H9 (cell line): Measurements from ENCODE around the gene SLC41A1. TPM values are rescaled to one million over a fixed set of nuclear protein-coding genes. Genes with fewer than 3 reads are reported as not detected.

ENCODE experiments used
- DNase-seq: peaks from one replicate; pipeline ENCODE4 v3.0.0-alpha.2; 2017
- H2AFZ ChIP-seq: one replicate; pipeline ENCODE4 v1.6.1; 2013; ENCODE audit warnings: mild to moderate bottlenecking, low read length, control low read depth, moderate library complexity
- H2AK5ac ChIP-seq: 2 replicates; pipeline ENCODE4 v1.6.1; 2013; ENCODE audit warnings: low read length, control low read depth, mixed read lengths; ENCODE audit not compliant: insufficient read length
- H2BK120ac ChIP-seq: one replicate; pipeline ENCODE4 v1.6.1; 2013; ENCODE audit warnings: low read depth, mild to moderate bottlenecking, low read length, control low read depth, inconsistent platforms; ENCODE audit not compliant: poor library complexity, severe bottlenecking
- H2BK12ac ChIP-seq: 2 replicates; pipeline ENCODE4 v1.6.1; 2013; ENCODE audit warnings: low read length, control low read depth, mixed read lengths, low read depth; ENCODE audit not compliant: insufficient read length
- H2BK15ac ChIP-seq: 2 replicates; pipeline ENCODE4 v1.6.1; 2013; ENCODE audit warnings: low read depth, low read length, control low read depth
- H2BK20ac ChIP-seq: one replicate; pipeline ENCODE4 v1.6.1; 2013; ENCODE audit warnings: low read depth, mild to moderate bottlenecking, low read length, control low read depth, inconsistent platforms; ENCODE audit not compliant: poor library complexity, severe bottlenecking
- H2BK5ac ChIP-seq: 2 replicates; pipeline ENCODE4 v1.6.1; 2013; ENCODE audit warnings: low read length, control low read depth, mixed read lengths; ENCODE audit not compliant: insufficient read length
- H3K14ac ChIP-seq: 2 replicates; pipeline ENCODE4 v1.6.1; 2013; ENCODE audit warnings: low read length, control low read depth; ENCODE audit not compliant: insufficient read depth
- H3K18ac ChIP-seq: 2 replicates; pipeline ENCODE4 v1.6.1; 2013; ENCODE audit warnings: low read depth, mild to moderate bottlenecking, mixed read lengths, low read length, control low read depth; ENCODE audit not compliant: insufficient read length
- H3K23ac ChIP-seq: 2 replicates; pipeline ENCODE4 v1.6.1; 2013; ENCODE audit warnings: low read length, control low read depth, mixed read lengths, low read depth; ENCODE audit not compliant: insufficient read length
- H3K23me2 ChIP-seq: 2 replicates; pipeline ENCODE4 v1.6.1; 2013; ENCODE audit warnings: low read depth, mild to moderate bottlenecking, mixed read lengths, low read length, control low read depth; ENCODE audit not compliant: insufficient read length, poor library complexity, severe bottlenecking
- H3K27ac ChIP-seq: 2 replicates; pipeline ENCODE4 v1.5.1; 2013; ENCODE audit warnings: low read length, control low read depth, mixed read lengths, low read depth; ENCODE audit not compliant: insufficient read length
- H3K27me3 ChIP-seq: 2 replicates; pipeline ENCODE4 v1.6.1; 2013; ENCODE audit warnings: low read length, control low read depth, inconsistent platforms; ENCODE audit not compliant: insufficient read depth
- H3K4ac ChIP-seq: 2 replicates; pipeline ENCODE4 v1.6.1; 2013; ENCODE audit warnings: low read depth, mild to moderate bottlenecking, control low read depth, inconsistent platforms, low read length, moderate library complexity
- H3K4me1 ChIP-seq: 2 replicates; pipeline ENCODE4 v1.6.1; 2013; ENCODE audit warnings: low read length, control low read depth, inconsistent platforms; ENCODE audit not compliant: insufficient read depth
- H3K4me2 ChIP-seq: 2 replicates; pipeline ENCODE4 v1.6.1; 2013; ENCODE audit warnings: low read length, control low read depth, mixed read lengths; ENCODE audit not compliant: insufficient read length, insufficient read depth
- H3K56ac ChIP-seq: 2 replicates; pipeline ENCODE4 v1.6.1; 2013; ENCODE audit warnings: low read depth, mild to moderate bottlenecking, mixed read lengths, low read length, control low read depth; ENCODE audit not compliant: insufficient read length
- H3K79me1 ChIP-seq: 2 replicates; pipeline ENCODE4 v1.6.1; 2013; ENCODE audit warnings: low read depth, mild to moderate bottlenecking, moderate library complexity, low read length, control low read depth, inconsistent platforms; ENCODE audit not compliant: insufficient read depth, poor library complexity, severe bottlenecking
- H3K79me2 ChIP-seq: 2 replicates; pipeline ENCODE4 v1.6.1; 2013; ENCODE audit warnings: low read length, control low read depth, inconsistent platforms; ENCODE audit not compliant: insufficient read depth
- H3K9ac ChIP-seq: 2 replicates; pipeline ENCODE4 v1.6.1; 2013; ENCODE audit warnings: low read length, control low read depth, mixed read lengths; ENCODE audit not compliant: insufficient read length; ENCODE audit errors: extremely low read depth
- H3K9me3 ChIP-seq: one replicate; pipeline ENCODE4 v1.6.1; 2013; ENCODE audit warnings: low read depth, low read length, inconsistent platforms; ENCODE audit not compliant: control insufficient read depth
- H3T11ph ChIP-seq: one replicate; pipeline ENCODE4 v1.6.1; 2013; ENCODE audit warnings: mild to moderate bottlenecking, low read length, control low read depth, inconsistent platforms
- H4K20me1 ChIP-seq: one replicate; pipeline ENCODE4 v1.6.1; 2013; ENCODE audit not compliant: control insufficient read depth, insufficient read length, insufficient read depth
- H4K5ac ChIP-seq: 2 replicates; pipeline ENCODE4 v1.6.1; 2013; ENCODE audit warnings: low read depth, mild to moderate bottlenecking, mixed read lengths, low read length, control low read depth; ENCODE audit not compliant: insufficient read length
- H4K8ac ChIP-seq: replicated peaks from 2 replicates; pipeline ENCODE4 v1.6.1; 2013; ENCODE audit warnings: low read length, control low read depth, mixed read lengths, low read depth; ENCODE audit not compliant: insufficient read length
- H4K91ac ChIP-seq: 2 replicates; pipeline ENCODE4 v1.6.1; 2013; ENCODE audit warnings: low read depth, mild to moderate bottlenecking, moderate library complexity, mixed read lengths, low read length, control low read depth; ENCODE audit not compliant: insufficient read length
- H3K27ac Mint-ChIP-seq, 3 experiments: 2 replicates in 2 of 3; 3 replicates in 1 of 3; pipeline ENCODE4 v1.8.0; 2020 to 2021; ENCODE audit warnings: mixed read lengths in 3 of 3, mild to moderate bottlenecking in 1 of 3, moderate library complexity in 1 of 3
- H3K27me3 Mint-ChIP-seq: 2 replicates; pipeline ENCODE4 v1.8.0; 2021; ENCODE audit warnings: low read depth, mild to moderate bottlenecking, moderate library complexity, mixed read lengths
- H3K36me3 Mint-ChIP-seq, 3 experiments: 2 replicates in 2 of 3; 3 replicates in 1 of 3; pipeline ENCODE4 v1.8.0; 2020 to 2021; ENCODE audit warnings: low read depth in 3 of 3, mixed read lengths in 3 of 3; ENCODE audit not compliant: insufficient read depth in 1 of 3
- H3K4me1 Mint-ChIP-seq, 2 experiments: 2 replicates each; pipeline ENCODE4 v1.8.0; 2020; ENCODE audit warnings: mixed read lengths in 2 of 2
- H3K4me3 Mint-ChIP-seq, 2 experiments: 2 replicates in 1 of 2; 3 replicates in 1 of 2; pipeline ENCODE4 v1.8.0; 2020 to 2021; ENCODE audit warnings: mild to moderate bottlenecking in 2 of 2, mixed read lengths in 2 of 2, moderate library complexity in 1 of 2
- H3K9me3 Mint-ChIP-seq, 2 experiments: 2 replicates in 1 of 2; 3 replicates in 1 of 2; pipeline ENCODE4 v1.8.0; 2020; ENCODE audit warnings: mild to moderate bottlenecking in 2 of 2, mixed read lengths in 2 of 2, moderate library complexity in 1 of 2
- WGBS: extraction: QIAGEN DNeasy Blood & Tissue Kit; methylation state at CpG from one replicate; pipeline ENCODE4 v1.1.7; 2013; ENCODE audit warnings: missing lambda C conversion rate, low lambda C conversion rate, mixed read lengths; ENCODE audit not compliant: insufficient read length; ENCODE audit errors: extremely low coverage; 5-methylcytosine and 5-hydroxymethylcytosine counted together
- total RNA-seq: library from RNA; stranded (reverse); gene quantifications from 2 replicates; pipeline ENCODE4 v1.2.1, GENCODE V29; 2021
- TF ChIP-seq, protein P1 (sequence below): fragments of 200-600 bp; sonication (generic); conservative IDR thresholded peaks from 3 replicates; pipeline ENCODE4 v1.8.0; 2021; ENCODE audit warnings: antibody characterized with exemption, mild to moderate bottlenecking

Gene SLC41A1
- total RNA-seq, 1 experiment from 2014 or later: 18.2 TPM

DNA sequence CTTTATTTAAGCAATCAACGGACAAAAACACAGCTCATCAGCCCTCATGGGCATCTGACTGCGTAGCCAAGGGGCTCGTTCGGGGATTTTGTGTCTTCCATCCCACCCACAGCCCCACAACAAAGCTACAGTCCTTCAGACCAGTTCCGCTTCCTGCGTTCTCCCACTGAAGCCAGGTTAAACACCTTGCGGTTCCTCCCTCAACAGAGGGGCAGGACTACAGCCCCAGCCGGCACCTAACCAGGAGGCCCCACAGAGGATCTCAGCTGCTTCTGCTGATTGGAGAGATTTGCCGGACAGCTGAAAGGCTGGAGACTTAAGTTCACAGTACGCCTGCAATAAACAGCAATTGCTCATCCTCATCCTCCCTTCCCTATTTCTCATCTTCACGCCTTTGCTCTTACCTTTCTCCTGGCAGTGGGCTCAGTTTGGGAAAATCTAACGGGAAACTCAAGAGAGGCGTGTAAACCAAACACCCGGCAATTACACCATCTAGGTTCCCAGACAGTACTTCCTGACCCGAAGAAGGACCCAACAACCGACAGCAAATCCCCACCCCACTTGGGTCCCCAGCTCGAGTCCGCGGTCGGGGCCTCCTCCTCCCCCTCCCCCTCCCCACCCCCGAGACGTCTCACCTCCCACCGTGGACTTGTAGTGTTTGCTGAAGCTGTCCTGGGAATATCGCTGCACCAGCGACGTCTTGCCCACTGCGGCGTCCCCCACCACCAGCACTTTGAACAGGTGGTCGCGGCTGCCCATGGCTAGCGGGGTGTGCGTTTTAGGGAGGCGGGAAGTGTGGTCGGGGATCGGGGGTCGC is 38.6 kb downstream of the SLC41A1 start:
- Histone ChIP-seq H4K5ac (no peak overlapping the region), H3K79me1 (no peaks in the 10 kb centered on the region), H4K8ac (no peak overlapping the region), H2BK120ac (no peak overlapping the region), H3K9ac (no peak overlapping the region), H4K91ac (no peak overlapping the region), H2AFZ (no peak overlapping the region), H3K18ac (no peak overlapping the region), H2AK5ac (no peak overlapping the region), H3K23me2 (peaks cover 6% of the 10 kb centered on the region), H4K20me1 (no peaks in the 10 kb centered on the region), H3K4me2 (peak overlapping the region; percentile 83), H3K27me3 (peaks cover 3% of the 10 kb centered on the region; the same call in 1 of the 2 replicates), H3K9me3 (no peaks in the 10 kb centered on the region), H2BK15ac (no peak overlapping the region), H3K27ac (no peak overlapping the region), H3K56ac (no peak overlapping the region), H3T11ph (no peak overlapping the region), H3K4me1 (no peaks in the 10 kb centered on the region), H3K23ac (no peak overlapping the region), H2BK5ac (no peak overlapping the region), H3K14ac (no peak overlapping the region), H2BK20ac (no peak overlapping the region), H3K79me2 (no peaks in the 10 kb centered on the region), H3K4ac (no peak overlapping the region), H2BK12ac (no peak overlapping the region)
- peaks cover 0 to 6% (median 3%) of the 10 kb centered on the region in 3 experiments; a peak in 3 of 7 replicates for H3K36me3 Mint-ChIP-seq
- peaks cover 63% of the 10 kb centered on the region for H3K27me3 Mint-ChIP-seq
- peak; percentile 73 for DNase-seq
- H3K27ac Mint-ChIP-seq: no peak overlapping the region
- no CpG with 5 or more reads among the region's 36 CpGs for WGBS
- peak overlapping the region; percentile 83 to 94 for H3K4me3 Mint-ChIP-seq
- peaks cover 9 to 13% of the 10 kb centered on the region in 2 experiments; a peak in 4 of 5 replicates for H3K9me3 Mint-ChIP-seq
- TF ChIP-seq, protein P1, sequence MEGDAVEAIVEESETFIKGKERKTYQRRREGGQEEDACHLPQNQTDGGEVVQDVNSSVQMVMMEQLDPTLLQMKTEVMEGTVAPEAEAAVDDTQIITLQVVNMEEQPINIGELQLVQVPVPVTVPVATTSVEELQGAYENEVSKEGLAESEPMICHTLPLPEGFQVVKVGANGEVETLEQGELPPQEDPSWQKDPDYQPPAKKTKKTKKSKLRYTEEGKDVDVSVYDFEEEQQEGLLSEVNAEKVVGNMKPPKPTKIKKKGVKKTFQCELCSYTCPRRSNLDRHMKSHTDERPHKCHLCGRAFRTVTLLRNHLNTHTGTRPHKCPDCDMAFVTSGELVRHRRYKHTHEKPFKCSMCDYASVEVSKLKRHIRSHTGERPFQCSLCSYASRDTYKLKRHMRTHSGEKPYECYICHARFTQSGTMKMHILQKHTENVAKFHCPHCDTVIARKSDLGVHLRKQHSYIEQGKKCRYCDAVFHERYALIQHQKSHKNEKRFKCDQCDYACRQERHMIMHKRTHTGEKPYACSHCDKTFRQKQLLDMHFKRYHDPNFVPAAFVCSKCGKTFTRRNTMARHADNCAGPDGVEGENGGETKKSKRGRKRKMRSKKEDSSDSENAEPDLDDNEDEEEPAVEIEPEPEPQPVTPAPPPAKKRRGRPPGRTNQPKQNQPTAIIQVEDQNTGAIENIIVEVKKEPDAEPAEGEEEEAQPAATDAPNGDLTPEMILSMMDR: no peak
- H3K4me1 Mint-ChIP-seq: peaks cover 17 to 19% of the 10 kb centered on the region in 2 experiments
